NCI-H748 treated with DMSO at 0.1 percent for 48 hours (cell line): ENCODE measurements around the gene CYFIP2.

Experiments
- DNase-seq: peaks from one replicate; lab custom pipeline; 2025; lab: John Stamatoyannopoulos, UW

Gene CYFIP2

DNA sequence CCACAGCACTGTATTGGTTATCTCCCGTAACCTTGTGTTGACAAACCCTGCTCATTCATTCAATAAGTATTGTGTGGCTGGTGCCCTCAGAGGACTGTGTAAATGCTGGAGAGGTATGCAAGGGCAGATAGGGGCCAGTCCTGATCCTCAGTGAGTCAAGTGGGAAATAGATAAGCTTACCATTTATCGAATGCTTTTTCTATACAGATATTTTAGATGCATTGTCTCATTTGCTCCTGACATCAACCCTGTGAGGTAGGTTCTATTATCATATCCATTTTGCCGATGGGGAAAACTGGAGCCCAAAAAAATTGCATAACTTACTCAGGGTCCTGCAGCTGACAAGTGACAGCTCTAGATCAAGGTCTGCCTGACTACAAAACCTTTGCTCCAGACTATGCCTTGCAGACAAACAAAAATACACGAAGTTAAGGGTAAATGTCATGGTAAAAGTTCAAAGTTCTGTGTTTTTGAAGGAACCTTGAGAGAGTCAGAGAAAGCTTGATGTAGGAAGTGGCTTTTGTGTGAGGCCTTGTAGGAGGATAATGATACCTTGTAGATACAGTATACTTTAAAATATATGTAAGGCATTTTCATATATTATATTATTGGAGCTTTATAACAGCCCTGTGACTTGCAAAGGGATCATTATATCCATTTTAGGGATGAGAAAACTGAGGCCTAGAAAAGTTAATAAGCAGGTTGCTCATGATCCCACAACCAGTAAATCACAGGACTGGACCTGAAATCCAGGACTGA lies 22.7 kb downstream of the CYFIP2 start:
- DNase-seq, result no peak

DNA sequence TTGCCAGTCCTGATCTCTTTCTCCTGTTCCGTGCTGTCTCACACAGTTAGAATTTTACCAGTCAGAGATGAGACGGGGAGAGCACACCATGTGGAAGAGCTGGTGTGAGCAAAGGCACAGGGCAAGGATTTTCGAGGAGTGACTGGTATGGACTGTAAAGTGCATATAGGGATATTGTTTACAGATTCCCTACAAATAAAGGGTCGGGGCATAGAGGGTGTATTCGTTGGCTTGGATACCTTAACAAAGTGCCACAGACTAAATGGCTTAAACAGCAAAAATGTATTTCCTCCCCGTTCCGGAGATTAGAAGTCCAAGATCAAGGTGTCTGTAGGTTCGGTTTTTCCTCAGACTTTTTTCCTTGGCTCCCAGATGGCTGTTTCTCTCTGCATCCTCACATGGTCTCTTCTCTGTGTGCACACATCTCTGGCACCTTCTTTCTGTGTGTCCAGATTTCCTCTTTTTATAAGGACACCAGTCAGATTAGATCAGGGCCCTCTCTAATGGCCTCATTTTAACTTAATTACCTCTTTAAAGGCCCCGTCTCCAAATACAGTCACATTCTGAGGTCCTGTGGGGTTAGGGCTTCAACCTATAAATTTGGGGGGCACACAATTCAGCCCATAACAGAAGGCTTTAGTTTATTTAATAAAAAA lies 23.4 kb downstream of the CYFIP2 start:
- no peak for DNase-seq

DNA sequence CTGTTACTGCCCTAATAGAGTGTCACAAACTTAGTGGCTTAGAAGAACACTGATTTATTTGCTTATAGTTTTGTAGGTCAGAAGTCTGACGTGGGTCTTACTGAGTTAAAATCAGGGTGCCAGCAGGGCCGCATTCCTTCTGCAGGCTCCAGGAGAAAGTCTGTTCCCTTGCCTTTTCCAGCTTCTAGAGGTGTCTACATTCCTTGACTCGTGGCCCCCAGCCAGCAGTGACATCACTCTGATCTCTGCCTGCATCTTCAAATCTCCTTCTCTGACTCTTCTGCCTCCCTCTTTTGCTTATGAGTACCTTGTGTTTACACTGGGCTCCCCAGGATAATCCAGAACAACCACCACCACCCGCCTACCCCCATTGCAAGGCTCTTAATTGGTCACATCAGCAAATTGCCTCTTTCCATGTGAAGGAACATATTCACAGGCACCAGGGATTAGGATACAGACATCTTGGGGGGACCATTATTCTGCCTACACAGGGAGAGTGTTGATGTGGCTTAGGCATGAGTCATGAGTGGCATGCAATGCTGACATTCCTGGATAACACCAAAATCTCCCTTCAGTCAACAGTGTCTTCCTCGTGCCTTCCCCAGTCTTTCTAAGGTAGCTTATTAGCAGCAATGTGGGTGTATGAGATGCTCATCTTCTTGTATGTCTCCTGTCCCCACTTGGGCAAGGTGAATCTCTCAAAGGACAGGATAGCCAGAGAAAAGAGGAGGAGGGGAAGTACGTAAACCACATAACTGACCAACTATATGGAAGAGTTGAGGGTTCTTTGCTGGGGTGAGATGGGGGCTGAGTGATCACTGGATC lies 24.4 kb downstream of the CYFIP2 start:
- DNase-seq, result no peak

DNA sequence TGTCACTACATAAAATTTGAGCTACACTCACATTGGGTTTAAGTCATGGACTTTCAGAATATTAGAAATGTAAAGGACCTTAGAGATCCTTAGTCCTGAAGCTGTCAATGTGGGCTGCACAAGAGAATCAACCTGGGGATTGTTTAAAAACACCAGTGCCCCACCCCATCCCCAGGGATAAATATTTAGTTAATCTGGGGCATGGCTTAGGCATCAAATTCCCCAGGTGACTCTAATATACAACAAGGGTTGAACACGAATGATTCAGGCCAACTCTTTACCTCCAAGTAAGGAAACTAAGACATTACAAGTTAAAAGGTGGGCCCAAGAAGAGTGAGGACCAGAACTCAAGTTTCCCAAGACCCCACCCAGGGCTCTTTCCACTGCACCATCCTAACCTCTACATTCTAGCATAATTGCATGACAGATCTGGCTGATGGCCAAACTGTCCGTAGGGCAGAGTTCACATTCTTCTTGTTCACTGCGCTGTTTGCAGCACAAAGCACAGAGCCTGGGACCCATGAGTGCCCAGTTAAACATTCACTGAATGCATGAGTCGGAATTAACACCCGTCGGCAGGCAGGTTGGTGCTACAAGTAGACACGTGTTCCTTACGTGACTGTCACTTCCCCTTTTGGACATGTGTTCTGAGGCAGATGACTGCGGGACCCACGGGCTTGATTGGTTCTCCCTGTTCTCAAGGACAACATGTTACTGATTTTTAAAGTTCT lies 25.2 kb downstream of the CYFIP2 start:
- DNase-seq, result no peak

- no peak for DNase-seq
Observed at GRCh38 chr5:157292599-157292998, 26.7 kb downstream of the CYFIP2 start.

DNA sequence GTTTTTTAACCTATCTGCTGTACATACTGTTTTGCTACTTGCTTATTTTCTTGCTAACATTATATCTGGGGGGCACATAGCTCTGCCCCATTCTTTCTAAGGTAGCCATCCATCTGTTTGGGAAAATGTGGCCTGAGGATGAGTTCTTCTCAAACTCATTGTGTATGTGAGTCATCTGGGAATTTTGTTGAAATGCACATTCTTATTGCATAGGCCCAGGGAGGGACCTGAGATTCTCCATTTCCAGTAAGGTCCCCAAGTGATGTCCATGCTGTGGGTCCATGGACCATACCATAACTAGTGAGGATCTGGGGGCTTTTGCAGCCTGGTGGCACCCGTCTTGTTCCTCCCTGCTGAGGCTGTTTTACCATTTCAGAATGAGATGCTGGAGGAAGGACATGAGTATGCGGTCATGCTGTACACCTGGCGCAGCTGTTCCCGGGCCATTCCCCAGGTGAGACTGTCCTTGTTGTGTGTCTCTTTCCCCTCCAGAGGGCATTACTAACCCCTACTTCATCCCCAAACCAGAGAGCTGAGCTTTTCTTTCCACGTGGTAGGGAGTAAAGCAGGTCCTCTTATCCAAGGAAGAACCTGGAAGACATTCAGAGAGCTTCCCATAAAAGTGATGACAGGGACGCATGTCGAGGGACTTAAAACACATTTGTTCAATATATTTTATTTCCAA lies 28.6 kb downstream of the CYFIP2 start:
- peak; percentile 83 for DNase-seq

DNA sequence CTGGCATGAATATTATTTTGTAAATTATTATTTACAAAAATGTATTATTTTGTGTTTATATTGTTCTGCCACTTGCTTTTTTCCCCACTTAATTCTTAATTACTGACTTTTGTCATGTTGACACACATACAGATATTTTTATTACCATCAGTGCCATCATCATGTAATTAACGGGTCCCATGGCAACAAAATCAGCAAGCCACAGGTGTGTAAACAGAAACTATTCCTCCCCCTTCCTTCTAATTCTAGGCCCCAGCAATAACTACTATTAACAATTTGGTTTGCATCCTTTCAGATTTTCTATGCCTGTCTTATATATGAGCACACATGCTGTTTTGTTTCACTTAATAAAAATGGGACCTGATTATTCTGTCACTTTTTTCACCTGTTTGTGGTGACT lies 29.3 kb downstream of the CYFIP2 start:
- peak; percentile 95 for DNase-seq

- no peak for DNase-seq
Observed at GRCh38 chr5:157300564-157300963, 34.6 kb downstream of the CYFIP2 start.

DNA sequence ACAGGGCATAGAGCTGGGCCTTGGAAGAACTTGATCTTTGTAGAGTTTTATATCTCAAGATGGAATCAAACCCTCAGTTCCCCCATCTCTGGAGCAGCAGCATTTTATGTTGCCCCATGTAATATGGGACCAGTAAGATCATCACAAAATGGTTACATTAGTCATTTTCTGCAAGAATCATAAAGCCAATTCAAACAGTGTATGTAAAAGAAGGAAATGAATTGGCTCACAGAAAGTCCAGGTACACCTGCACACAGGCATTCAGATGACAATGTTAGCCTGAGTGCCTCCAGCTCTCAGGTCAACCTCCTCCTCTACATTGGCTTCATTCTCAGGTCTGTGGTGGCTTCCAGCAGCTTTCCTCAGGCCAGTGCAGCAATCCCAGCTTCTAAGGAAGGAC lies 35.1 kb downstream of the CYFIP2 start:
- DNase-seq, result no peak

DNA sequence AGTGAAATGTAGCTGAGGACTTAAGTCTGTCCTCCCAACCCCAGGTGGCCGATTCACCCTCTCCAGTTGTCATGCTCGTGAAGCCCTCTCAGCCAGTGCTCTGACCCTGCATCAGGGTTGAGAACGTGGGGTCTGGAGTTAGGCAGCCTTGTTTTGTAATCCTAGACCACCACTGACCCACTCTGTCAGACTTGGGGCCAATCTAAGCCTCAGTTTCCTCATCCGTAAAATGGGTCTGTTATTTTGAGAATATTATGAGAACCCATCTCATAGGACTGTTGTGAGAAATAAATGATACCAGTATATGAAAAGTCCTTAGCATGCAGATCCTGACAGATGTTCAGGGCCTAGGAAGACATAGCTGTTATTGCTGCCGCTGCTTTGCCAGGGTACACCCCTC lies 37.1 kb downstream of the CYFIP2 start:
- DNase-seq, result no peak

GRCh38 chr5:157303667-157304327 lies 37.9 kb downstream of the CYFIP2 start:
- DNase-seq, result no peak

- no peak for DNase-seq
Observed at GRCh38 chr5:157306081-157306480, 40.2 kb downstream of the CYFIP2 start.

GRCh38 chr5:157306692-157307471 lies 41.0 kb downstream of the CYFIP2 start:
- no peak for DNase-seq

GRCh38 chr5:157308836-157309465 lies 43.0 kb downstream of the CYFIP2 start:
- no peak for DNase-seq

- DNase-seq, result no peak
Observed at GRCh38 chr5:157309796-157310195, 43.9 kb downstream of the CYFIP2 start.

DNA sequence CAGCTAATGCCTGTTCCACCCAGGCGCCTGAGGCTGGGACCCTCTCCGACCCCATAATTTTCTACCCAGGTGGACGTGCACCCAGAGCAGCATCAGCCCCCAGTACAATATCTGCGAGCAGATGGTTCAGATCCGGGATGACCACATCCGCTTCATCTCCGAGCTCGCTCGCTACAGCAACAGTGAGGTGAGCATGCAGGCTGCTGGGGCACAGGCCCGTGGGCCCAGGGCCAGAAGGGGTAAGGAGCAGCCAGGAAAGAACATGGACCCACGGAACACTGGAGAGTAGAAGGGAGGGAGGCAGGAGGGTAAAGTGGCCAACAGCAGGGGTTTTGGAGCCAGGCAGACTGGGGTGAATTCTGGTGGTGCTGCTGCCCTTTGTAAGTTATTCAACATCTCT lies 45.7 kb downstream of the CYFIP2 start:
- no peak for DNase-seq

DNA sequence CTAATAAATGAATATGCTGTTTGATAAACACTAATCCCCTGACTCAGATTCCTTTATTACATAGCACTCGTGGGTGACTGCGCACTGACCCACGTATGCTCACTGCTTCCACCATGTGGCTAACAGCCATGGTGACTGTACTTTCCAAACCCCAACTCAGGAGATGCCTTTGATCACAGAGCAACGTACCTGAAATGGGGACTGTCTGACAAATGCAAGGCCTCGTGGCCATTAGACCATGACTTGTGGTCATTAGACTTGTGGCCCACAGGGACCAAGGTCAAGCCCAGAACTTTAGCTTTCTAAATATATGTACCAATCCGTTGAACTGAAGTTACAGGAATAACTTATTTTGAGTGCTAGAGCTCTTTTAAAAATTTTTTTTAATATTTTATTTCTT lies 46.6 kb downstream of the CYFIP2 start:
- DNase-seq, result peak; percentile 28

GRCh38 chr5:157322581-157322980 lies 56.7 kb downstream of the CYFIP2 start:
- DNase-seq, result no peak

GRCh38 chr5:157323107-157323706 lies 57.3 kb downstream of the CYFIP2 start:
- DNase-seq, result no peak
